ENCODE results near the gene PKD2L1. TPM values are rescaled to one million over a fixed set of nuclear protein-coding genes. Genes with fewer than 3 reads are reported as not detected.

PKD2L1 gene
- total RNA-seq, 2 experiments from 2014 or later: 0.76 TPM; not detected in 1

DNA sequence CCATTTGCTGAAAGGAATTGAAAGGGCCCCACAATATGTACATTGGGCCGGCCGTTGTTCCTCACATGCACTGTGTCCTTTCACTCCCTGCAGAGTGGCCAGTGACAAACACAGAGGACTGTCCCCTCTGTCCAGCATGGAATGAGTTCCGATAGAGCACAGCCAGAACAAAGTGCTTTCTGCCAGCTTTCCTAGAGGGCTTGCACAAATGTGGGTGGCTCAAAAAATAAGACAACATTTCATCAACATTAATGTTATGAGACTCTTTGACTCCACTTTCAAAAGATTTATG is 2.4 kb downstream of the PKD2L1 start:
- peaks cover 16% of the 10 kb centered on the region for H3K4me1 ChIP-seq (ENCODE audit: insufficient read depth, low read length, poor library complexity, severe bottlenecking)
- DNase-seq (ENCODE audit: low spot score): no peak
- no TSS peak for BruUV-seq (replicated peaks)
- no peak overlapping the region for H3K27ac ChIP-seq (ENCODE audit: low read depth, low read length, poor library complexity, severe bottlenecking)
- CTCF ChIA-PET (ENCODE audit: unreplicated experiment): no interaction called here
- no peaks in the 10 kb centered on the region for H3K9me3 ChIP-seq (ENCODE audit: low read length)
- no peaks in the 10 kb centered on the region for H3K9me2 ChIP-seq (ENCODE audit: insufficient read depth, low read length)
- H3K79me2 ChIP-seq (ENCODE audit: insufficient read depth, low read depth, low read length): no peaks in the 10 kb centered on the region
- no peaks in the 10 kb centered on the region for H4K20me1 ChIP-seq (ENCODE audit: insufficient read depth, low read length)
- H3K4me3 ChIP-seq (ENCODE audit: low read depth, low read length, poor library complexity, severe bottlenecking): no peak overlapping the region
- TF ChIP-seq, protein P1, sequence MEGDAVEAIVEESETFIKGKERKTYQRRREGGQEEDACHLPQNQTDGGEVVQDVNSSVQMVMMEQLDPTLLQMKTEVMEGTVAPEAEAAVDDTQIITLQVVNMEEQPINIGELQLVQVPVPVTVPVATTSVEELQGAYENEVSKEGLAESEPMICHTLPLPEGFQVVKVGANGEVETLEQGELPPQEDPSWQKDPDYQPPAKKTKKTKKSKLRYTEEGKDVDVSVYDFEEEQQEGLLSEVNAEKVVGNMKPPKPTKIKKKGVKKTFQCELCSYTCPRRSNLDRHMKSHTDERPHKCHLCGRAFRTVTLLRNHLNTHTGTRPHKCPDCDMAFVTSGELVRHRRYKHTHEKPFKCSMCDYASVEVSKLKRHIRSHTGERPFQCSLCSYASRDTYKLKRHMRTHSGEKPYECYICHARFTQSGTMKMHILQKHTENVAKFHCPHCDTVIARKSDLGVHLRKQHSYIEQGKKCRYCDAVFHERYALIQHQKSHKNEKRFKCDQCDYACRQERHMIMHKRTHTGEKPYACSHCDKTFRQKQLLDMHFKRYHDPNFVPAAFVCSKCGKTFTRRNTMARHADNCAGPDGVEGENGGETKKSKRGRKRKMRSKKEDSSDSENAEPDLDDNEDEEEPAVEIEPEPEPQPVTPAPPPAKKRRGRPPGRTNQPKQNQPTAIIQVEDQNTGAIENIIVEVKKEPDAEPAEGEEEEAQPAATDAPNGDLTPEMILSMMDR (conservative IDR thresholded peaks at IDR 0.05; ENCODE audit: low read length): no peak
- TF ChIP-seq EZH2phosphoT487 (IDR thresholded peaks at IDR 0.05; ENCODE audit: borderline replicate concordance, low read depth, low read length): no peak
- peak overlapping the region; percentile 40; the same call in 1 of the 2 replicates for H3K4me2 ChIP-seq (ENCODE audit: low read length)
- peak overlapping the region; percentile 71; the same call in 1 of the 2 replicates for H2AFZ ChIP-seq (ENCODE audit: low read length)
- H3K36me3 ChIP-seq (ENCODE audit: insufficient read depth, low read length): no peaks in the 10 kb centered on the region
- intact Hi-C loops (cut with micrococcal nuclease; ENCODE audit: unreplicated experiment): no loop called here
- POLR2A ChIA-PET: interaction anchor here (0.6 to 5.3 kb wide), 9 partner anchors 10 to 548 kb away, joined by 3 to 52 read pairs (median 4); partner anchors contain the start of gene SCD

DNA sequence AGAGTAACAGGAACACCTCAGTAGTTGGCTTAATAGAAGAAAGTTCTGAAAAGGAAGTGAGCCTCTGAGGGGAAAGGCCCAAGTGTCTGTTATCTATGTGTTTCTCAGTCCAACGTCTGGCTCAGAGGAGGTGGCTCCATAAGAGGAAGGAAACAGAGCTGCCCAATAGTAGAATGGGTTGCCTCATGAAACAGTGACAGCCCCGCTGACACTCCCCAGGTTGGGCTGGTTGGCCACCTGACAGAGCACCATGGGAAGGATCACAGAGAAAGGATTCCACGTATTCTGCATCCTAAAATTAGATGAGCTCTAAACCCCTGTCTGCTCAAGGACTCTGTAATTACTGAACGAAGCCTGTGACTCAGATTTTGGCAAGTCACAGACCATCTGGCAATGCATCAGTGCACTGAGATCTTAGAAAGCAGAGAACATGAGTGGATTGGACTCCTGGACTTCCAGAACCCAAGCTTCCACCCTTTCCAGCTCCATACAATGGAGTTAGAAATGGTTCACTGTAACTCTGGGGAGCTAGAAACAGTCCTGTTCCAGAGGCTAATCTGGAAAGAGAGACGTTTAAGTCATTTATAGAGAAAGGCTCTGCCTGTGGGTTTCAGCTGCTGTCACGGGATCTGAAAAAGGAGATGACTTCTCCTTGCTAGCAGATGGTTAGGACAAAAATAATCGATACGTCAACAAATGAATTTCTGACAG is 2.9 kb downstream of the PKD2L1 start:
- intact Hi-C loops (cut with micrococcal nuclease; ENCODE audit: unreplicated experiment): no loop called here
- Histone ChIP-seq H3K79me2 (ENCODE audit: insufficient read depth, low read depth, low read length) (no peaks in the 10 kb centered on the region), H2AFZ (ENCODE audit: low read length) (peak overlapping the region; percentile 71), H3K9me2 (ENCODE audit: insufficient read depth, low read length) (no peaks in the 10 kb centered on the region), H3K4me2 (ENCODE audit: low read length) (peak overlapping the region; percentile 40), H4K20me1 (ENCODE audit: insufficient read depth, low read length) (no peaks in the 10 kb centered on the region), H3K9me3 (ENCODE audit: low read length) (no peaks in the 10 kb centered on the region), H3K4me3 (ENCODE audit: low read depth, low read length, poor library complexity, severe bottlenecking) (no peak overlapping the region), H3K36me3 (ENCODE audit: insufficient read depth, low read length) (no peaks in the 10 kb centered on the region), H3K27ac (ENCODE audit: low read depth, low read length, poor library complexity, severe bottlenecking) (peak overlapping the region; percentile 36), H3K4me1 (ENCODE audit: insufficient read depth, low read length, poor library complexity, severe bottlenecking) (peaks cover 16% of the 10 kb centered on the region)
- peak; percentile 79 for DNase-seq (ENCODE audit: low spot score)
- ChIA-PET POLR2A (interaction anchor here (0.6 to 5.3 kb wide), 11 partner anchors 10 to 88 kb away, joined by 3 to 52 read pairs (median 4); partner anchors contain the start of gene SCD), CTCF (ENCODE audit: unreplicated experiment) (interaction anchor here (0.5 to 0.6 kb wide), 3 partner anchors 11 to 38 kb away, joined by 3 to 4 read pairs (median 3); no protein-coding TSS in a partner anchor)
- TF ChIP-seq EZH2phosphoT487 (IDR thresholded peaks at IDR 0.05; ENCODE audit: borderline replicate concordance, low read depth, low read length): no peak
- TF ChIP-seq, protein P1 (conservative IDR thresholded peaks at IDR 0.05; ENCODE audit: low read length): no peak
- BruUV-seq (replicated peaks): no TSS peak

DNA sequence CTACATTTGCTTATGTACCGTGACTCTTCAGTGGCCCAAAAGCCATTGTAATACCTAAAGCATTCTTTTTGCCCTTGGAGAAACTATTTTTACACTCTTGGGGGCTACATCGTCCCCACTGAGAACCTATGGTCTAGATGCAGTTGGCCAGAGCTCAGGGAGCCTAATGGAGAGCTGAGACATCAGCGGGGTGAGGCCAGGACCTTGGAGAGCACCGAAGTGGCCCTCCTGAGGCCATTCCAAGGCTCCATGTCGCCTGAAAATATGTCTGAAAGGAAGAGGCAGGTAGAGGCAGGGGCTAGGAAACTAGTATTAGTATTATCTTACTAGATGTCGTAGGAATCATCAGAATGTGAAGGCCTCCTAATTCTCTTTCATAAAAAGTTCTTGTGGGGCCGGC is 4.9 kb downstream of the PKD2L1 start:
- no peak overlapping the region for H2AFZ ChIP-seq (ENCODE audit: low read length)
- peaks cover 16% of the 10 kb centered on the region for H3K4me1 ChIP-seq (ENCODE audit: insufficient read depth, low read length, poor library complexity, severe bottlenecking)
- no peaks in the 10 kb centered on the region for H4K20me1 ChIP-seq (ENCODE audit: insufficient read depth, low read length)
- H3K4me3 ChIP-seq (ENCODE audit: low read depth, low read length, poor library complexity, severe bottlenecking): no peak overlapping the region
- H3K4me2 ChIP-seq (ENCODE audit: low read length): no peak overlapping the region
- H3K79me2 ChIP-seq (ENCODE audit: insufficient read depth, low read depth, low read length): no peaks in the 10 kb centered on the region
- no peak for DNase-seq (ENCODE audit: low spot score)
- POLR2A ChIA-PET: interaction anchor here (5.3 kb wide), 1 partner anchor 21 kb away, joined by 52 read pairs; the partner anchor contains the start of gene SCD
- CTCF ChIA-PET (ENCODE audit: unreplicated experiment): no interaction called here
- intact Hi-C loops (cut with micrococcal nuclease; ENCODE audit: unreplicated experiment): no loop called here
- TF ChIP-seq EZH2phosphoT487 (IDR thresholded peaks at IDR 0.05; ENCODE audit: borderline replicate concordance, low read depth, low read length): no peak
- TF ChIP-seq, protein P1 (conservative IDR thresholded peaks at IDR 0.05; ENCODE audit: low read length): no peak
- BruUV-seq (replicated peaks): no TSS peak
- H3K36me3 ChIP-seq (ENCODE audit: insufficient read depth, low read length): no peaks in the 10 kb centered on the region
- no peaks in the 10 kb centered on the region for H3K9me2 ChIP-seq (ENCODE audit: insufficient read depth, low read length)
- H3K9me3 ChIP-seq (ENCODE audit: low read length): no peaks in the 10 kb centered on the region
- H3K27ac ChIP-seq (ENCODE audit: low read depth, low read length, poor library complexity, severe bottlenecking): no peak overlapping the region
